RWPE2 (cell line): Measurements from ENCODE around the gene PTPRB.

Source experiments
- ATAC-seq: fragments of 200-7000 bp; cut with Tn5 transposase; 3 replicates; pipeline ENCODE4 v1.9.1; 2021; ENCODE audit warnings: low read depth
- DNase-seq: peaks from one replicate; pipeline ENCODE4 v3.0.0-alpha.2; 2020; ENCODE audit warnings: low spot score
- H3K27ac ChIP-seq: fragments of 450-650 bp; 2 replicates; pipeline ENCODE4 v1.5.1; 2017; ENCODE audit warnings: mild to moderate bottlenecking; ENCODE audit not compliant: poor library complexity, severe bottlenecking
- H3K27me3 ChIP-seq: fragments of 250-450 bp; sonication (Bioruptor Pico); 2 replicates; pipeline ENCODE4 v1.5.1; 2021; ENCODE audit warnings: mild to moderate bottlenecking, moderate library complexity; ENCODE audit not compliant: insufficient read depth, poor library complexity, severe bottlenecking
- H3K36me3 ChIP-seq: fragments of 250-450 bp; sonication (Bioruptor Pico); 2 replicates; pipeline ENCODE4 v1.5.1; 2020; ENCODE audit warnings: low read depth, mild to moderate bottlenecking, moderate library complexity
- H3K4me1 ChIP-seq: fragments of 250-450 bp; sonication (Bioruptor Pico); 2 replicates; pipeline ENCODE4 v1.5.1; 2021; ENCODE audit warnings: mild to moderate bottlenecking, moderate library complexity; ENCODE audit not compliant: insufficient read depth, poor library complexity, severe bottlenecking
- H3K4me3 ChIP-seq: fragments of 250-450 bp; sonication (Bioruptor Pico); 2 replicates; pipeline ENCODE4 v1.5.1; 2021; ENCODE audit warnings: mild to moderate bottlenecking, moderate library complexity; ENCODE audit not compliant: severe bottlenecking
- H3K9me3 ChIP-seq: fragments of 250-450 bp; sonication (Bioruptor Pico); 2 replicates; pipeline ENCODE4 v1.5.1; 2021; ENCODE audit warnings: mild to moderate bottlenecking, moderate library complexity; ENCODE audit not compliant: severe bottlenecking
- CTCF ChIP-seq: fragments of 450-650 bp; IDR thresholded peaks from one replicate; pipeline ENCODE4 v1.5.1; 2017; ENCODE audit warnings: mild to moderate bottlenecking, moderate library complexity; ENCODE audit not compliant: poor library complexity, severe bottlenecking

Gene PTPRB

GRCh38 chr12:70645494-70646317, 8.5 kb upstream of the PTPRB start:
- Histone ChIP-seq H3K36me3 (no peaks in the 10 kb centered on the region), H3K4me1 (peaks cover 46% of the 10 kb centered on the region), H3K27ac (peak overlapping the region; percentile 98), H3K27me3 (no peaks in the 10 kb centered on the region), H3K9me3 (no peaks in the 10 kb centered on the region), H3K4me3 (no peak overlapping the region)
- ATAC-seq (peak; percentile 91), DNase-seq (peak; percentile 90)
- TF ChIP-seq CTCF: no peak

GRCh38 chr12:70644861-70645260, 7.6 kb upstream of the PTPRB start:
- DNase-seq (no peak), ATAC-seq (no peak)
- Histone ChIP-seq H3K27ac (peak overlapping the region; percentile 98), H3K9me3 (no peaks in the 10 kb centered on the region), H3K27me3 (no peaks in the 10 kb centered on the region), H3K4me1 (peaks cover 46% of the 10 kb centered on the region), H3K4me3 (no peak overlapping the region), H3K36me3 (no peaks in the 10 kb centered on the region)
- no peak for TF ChIP-seq CTCF

GRCh38 chr12:70643939-70644338, 6.7 kb upstream of the PTPRB start:
- H3K27ac ChIP-seq: peak overlapping the region; percentile 98
- no peak overlapping the region for H3K4me3 ChIP-seq
- TF ChIP-seq CTCF: no peak
- H3K9me3 ChIP-seq: no peaks in the 10 kb centered on the region
- DNase-seq (no peak), ATAC-seq (peak; percentile 6; the same call in 1 of the 3 replicates)
- H3K36me3 ChIP-seq: no peaks in the 10 kb centered on the region
- H3K27me3 ChIP-seq: no peaks in the 10 kb centered on the region
- peaks cover 50% of the 10 kb centered on the region for H3K4me1 ChIP-seq

GRCh38 chr12:70641691-70642090, 4.5 kb upstream of the PTPRB start:
- DNase-seq: no peak
- H3K27ac ChIP-seq: no peak overlapping the region
- no peaks in the 10 kb centered on the region for H3K36me3 ChIP-seq
- H3K27me3 ChIP-seq: no peaks in the 10 kb centered on the region
- H3K9me3 ChIP-seq: no peaks in the 10 kb centered on the region
- no peak for ATAC-seq
- H3K4me1 ChIP-seq: peaks cover 44% of the 10 kb centered on the region
- no peak for TF ChIP-seq CTCF
- no peak overlapping the region for H3K4me3 ChIP-seq

GRCh38 chr12:70640901-70641300, 3.7 kb upstream of the PTPRB start:
- peaks cover 36% of the 10 kb centered on the region for H3K4me1 ChIP-seq
- no peak for DNase-seq
- TF ChIP-seq CTCF: no peak
- no peaks in the 10 kb centered on the region for H3K36me3 ChIP-seq
- H3K27me3 ChIP-seq: no peaks in the 10 kb centered on the region
- ATAC-seq: no peak
- H3K27ac ChIP-seq: no peak overlapping the region
- H3K4me3 ChIP-seq: no peak overlapping the region
- no peaks in the 10 kb centered on the region for H3K9me3 ChIP-seq
